A549 treated with dexamethasone at 1 μM for 4 hours (cell line): Measurements from ENCODE around the gene EXTL1. TPM values are rescaled to one million over a fixed set of nuclear protein-coding genes. Genes with fewer than 3 reads are reported as not detected.

Experiments used
- total RNA-seq: library from RNA; stranded (reverse); fragments of 200-300 nt; extraction: Qiagen RNA extraction; gene quantifications from 5 replicates; pipeline ENCODE4 v1.2.3, GENCODE V29; 2022

Gene EXTL1
- total RNA-seq = 0.05 TPM in 1 of 5 replicates, not detected in the others

DNA sequence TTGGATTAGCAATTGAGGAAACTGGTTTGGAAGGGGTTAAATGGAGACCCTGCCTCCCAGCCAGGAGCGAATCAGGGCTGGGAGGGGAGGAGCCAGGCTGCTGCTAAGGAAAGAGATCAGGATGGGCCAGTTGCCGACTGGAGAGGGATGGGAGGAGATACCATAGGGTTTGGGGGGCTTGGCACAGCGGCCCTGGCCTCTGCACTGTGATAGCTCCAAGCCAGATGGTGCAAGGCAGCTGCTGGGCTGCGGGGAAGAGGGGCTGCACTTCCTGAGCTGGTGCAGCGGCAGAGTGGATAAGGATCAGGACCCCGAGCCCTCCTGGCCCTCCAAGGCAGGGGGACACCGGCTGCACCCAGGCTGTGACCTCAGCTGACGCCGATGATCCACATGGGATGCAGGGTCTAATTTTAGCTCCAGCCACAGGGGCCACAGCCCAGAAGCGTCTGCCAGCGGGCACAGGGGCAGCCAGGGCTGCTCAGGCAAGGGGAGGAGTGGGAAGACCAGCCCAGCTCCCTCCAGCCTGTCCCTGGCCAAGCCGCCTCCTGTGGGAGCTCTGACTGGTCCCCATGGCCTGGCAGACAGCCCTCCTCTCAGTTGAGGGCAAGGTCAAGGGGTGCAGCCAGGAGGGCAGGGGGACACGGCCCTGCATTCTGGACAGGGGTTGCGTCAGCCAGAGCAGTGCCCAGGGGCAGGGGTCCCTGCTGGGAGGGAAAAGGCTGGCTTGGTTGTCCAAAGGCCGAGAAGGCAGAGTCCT, at the start of gene EXTL1:
Gene EXTL1, plus strand, starts transcription at position 129 of the 757 bp plus-strand sequence. CDS start 872 bp downstream, outside the sequence.

DNA sequence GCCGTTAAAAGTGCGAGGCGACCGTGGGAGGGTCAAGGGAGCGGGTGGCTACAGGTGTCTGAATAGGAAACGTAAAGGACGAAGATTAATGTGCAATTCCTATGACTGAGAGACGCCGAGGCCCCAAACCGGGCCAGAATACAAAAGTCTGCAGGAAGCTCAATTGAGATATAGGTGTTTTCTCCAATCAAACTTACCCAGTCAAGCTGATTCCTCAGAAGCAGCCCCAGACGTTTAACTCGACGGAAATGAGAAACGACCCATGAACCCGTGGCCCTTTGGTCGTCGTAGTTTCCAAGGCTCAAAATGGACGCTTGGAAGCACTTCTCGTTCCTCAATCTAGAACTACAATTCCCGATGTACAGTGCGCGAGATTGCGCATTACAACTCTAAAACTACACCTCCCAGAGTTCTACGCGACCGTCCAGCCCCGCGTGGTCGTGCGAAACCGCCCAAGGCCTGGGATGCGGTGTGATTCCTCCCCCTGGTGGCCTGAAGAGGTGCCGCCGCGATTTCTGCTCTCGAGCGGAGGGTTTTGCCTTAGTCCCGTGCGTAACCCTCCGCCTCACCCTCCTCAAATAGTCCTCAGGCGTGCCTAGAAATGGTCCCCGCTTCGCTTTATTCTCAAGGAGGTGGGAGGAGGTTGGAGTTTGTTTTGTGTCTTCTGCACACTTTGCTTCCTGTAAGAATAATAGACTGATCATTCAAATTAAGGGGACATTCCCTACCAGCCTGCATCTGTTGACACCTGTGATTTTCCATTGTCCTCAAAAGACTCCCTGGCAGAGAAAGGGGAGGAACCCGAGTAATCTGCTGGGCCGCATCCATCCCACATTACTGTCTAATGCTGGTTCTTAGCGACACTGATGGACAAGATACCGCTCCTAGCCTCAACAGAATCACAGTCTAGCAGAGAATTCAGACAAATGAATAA, 23.5 kb upstream of the EXTL1 start, which contains the start of gene PAFAH2:
Gene PAFAH2, minus strand, starts transcription at position 236 of the 934 bp plus-strand sequence. CDS start 7,247 bp downstream, outside the sequence.

GRCh38 chr1:26045722-26046245, 24.2 kb downstream of the EXTL1 start, which contains the start of gene SLC30A2:
SLC30A2 (minus strand) TSS chr1:26046118; CDS start chr1:26045896, 222 bp downstream.

DNA sequence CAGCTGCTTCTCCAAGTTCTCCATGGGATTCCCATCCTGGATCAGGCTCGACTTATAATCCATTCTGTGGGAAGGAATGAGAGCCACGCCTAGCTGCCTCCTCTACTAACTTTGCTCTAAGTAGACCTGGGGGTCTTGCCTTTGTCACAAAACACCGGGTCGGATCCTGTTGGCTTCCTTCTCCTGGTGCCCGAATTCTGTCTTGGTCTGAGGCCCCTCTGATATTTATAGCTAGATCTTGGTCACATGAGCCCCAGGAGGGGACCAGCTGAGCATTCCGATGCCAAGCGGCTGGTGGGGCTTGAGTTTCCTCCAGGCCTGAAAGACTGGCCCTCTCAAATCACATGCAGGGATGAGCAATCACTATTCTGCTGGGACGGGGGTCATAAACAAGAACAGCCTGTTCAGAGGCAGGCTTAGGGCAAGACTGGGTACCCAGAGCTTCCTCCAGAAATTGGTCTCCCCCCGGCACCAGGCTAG, 45.9 kb downstream of the EXTL1 start, which contains the start of gene TRIM63:
Gene TRIM63, minus strand, starts transcription at position 199 of the 480 bp plus-strand sequence. Its CDS starts 136 bp downstream, at position 63.

Other genes with a start within 250 kb of the EXTL1 start
- gene SELENON, start 221.6 kb upstream of the EXTL1 start, total RNA-seq = 52.5 to 72.6 TPM (median 68.1 TPM) in 5 replicates
- gene MTFR1L, start 201.8 kb upstream of the EXTL1 start, total RNA-seq = 22.5 to 25.6 TPM (median 23.6 TPM) in 5 replicates
- gene AUNIP, start 162.3 kb upstream of the EXTL1 start, total RNA-seq = 8.9 to 10.3 TPM (median 9.5 TPM) in 5 replicates
- gene PAQR7, start 146.1 kb upstream of the EXTL1 start, total RNA-seq = 4.8 to 8.7 TPM (median 7.7 TPM) in 5 replicates
- gene STMN1, start 115.4 kb upstream of the EXTL1 start, total RNA-seq = 223 to 236 TPM (median 227 TPM) in 5 replicates
- 6.8 to 8.4 TPM (median 8.0 TPM) in 5 replicates for gene PAFAH2, start 23.7 kb upstream of the EXTL1 start, total RNA-seq
- 0.27 to 0.55 TPM (median 0.36 TPM) in 5 replicates for gene SLC30A2, start 24.3 kb downstream of the EXTL1 start, total RNA-seq
- gene TRIM63, start 45.9 kb downstream of the EXTL1 start, total RNA-seq = 1.7 to 2.8 TPM (median 2.2 TPM) in 5 replicates
- 1.9 to 2.4 TPM (median 2.0 TPM) in 5 replicates for gene PDIK1L, start 90.0 kb downstream of the EXTL1 start, total RNA-seq
- 0.04 TPM in 2 of 5 replicates, not detected in the others for gene FAM110D, start 137.3 kb downstream of the EXTL1 start, total RNA-seq
- gene C1orf232, start 147.2 kb downstream of the EXTL1 start, total RNA-seq = not detected in 5 replicates
- gene ZNF593, start 148.1 kb downstream of the EXTL1 start, total RNA-seq = 46.6 to 63.3 TPM (median 55.0 TPM) in 5 replicates
- gene ZNF593OS, start 150.1 kb downstream of the EXTL1 start, total RNA-seq = 0.10 to 0.70 TPM in 2 of 5 replicates, not detected in the others
- gene CNKSR1, start 155.7 kb downstream of the EXTL1 start, total RNA-seq = 0.17 to 0.57 TPM (median 0.31 TPM) in 4 of 5 replicates, not detected in the other
- not detected in 5 replicates for gene CATSPER4, start 168.8 kb downstream of the EXTL1 start, total RNA-seq
- gene CEP85, start 212.4 kb downstream of the EXTL1 start, total RNA-seq = 10.7 to 12.9 TPM (median 12.3 TPM) in 5 replicates